Prostate gland (tissue), 2 donors: ENCODE results near the gene GRM8.

Source experiments
- CTCF ChIP-seq, 4 experiments: fragments of 200-600 bp in 2 of 4; fragments of 450-650 bp in 2 of 4; sonication (generic) in 2 of 4; IDR thresholded peaks; 1 replicate in 3 of 4; 2 replicates in 1 of 4; pipeline ENCODE4 v1.5.1; 2016 to 2019; ENCODE audit warnings: antibody characterized with exemption in 4 of 4, mild to moderate bottlenecking in 2 of 4, moderate library complexity in 2 of 4
- POLR2A ChIP-seq: fragments of 450-650 bp; IDR thresholded peaks from one replicate; pipeline ENCODE4 v1.6.1; 2016; ENCODE audit warnings: antibody characterized with exemption, mild to moderate bottlenecking
- POLR2AphosphoS5 ChIP-seq: sonication (generic); formaldehyde crosslinking; IDR thresholded peaks from one replicate; pipeline ENCODE4 v1.6.1; 2017; ENCODE audit warnings: antibody characterized with exemption

GRCh38 chr7:126988022-126988421 lies 264.7 kb downstream of the GRM8 start:
- TF ChIP-seq CTCF (IDR thresholded peaks at IDR 0.05) (no peak), POLR2A (no peak), POLR2AphosphoS5 (no peak)
